ENCODE measurements around the gene PGAM5.

PGAM5 gene

GRCh38 chr12:132713123-132713522, 2.5 kb downstream of the PGAM5 start:
- WGBS, result 93% methylated on average over 2 of the region's 2 CpGs
- no peak overlapping the region for H3K27ac ChIP-seq (ENCODE audit: low read depth, low read length)
- H3K27me3 ChIP-seq (ENCODE audit: insufficient read depth, low read length), result no peaks in the 10 kb centered on the region
- H3K9me3 ChIP-seq (ENCODE audit: insufficient read depth, low read depth, low read length), result no peaks in the 10 kb centered on the region
- no peak overlapping the region for H3K4me3 ChIP-seq (ENCODE audit: low read length)
- H3K36me3 ChIP-seq (ENCODE audit: insufficient read depth, low read length), result peaks cover 34% of the 10 kb centered on the region
- H3K9ac ChIP-seq (ENCODE audit: low read depth, low read length), result no peak overlapping the region
- H3K4me1 ChIP-seq (ENCODE audit: insufficient read depth, low read length), result peaks cover 5% of the 10 kb centered on the region; the same call in 1 of the 2 replicates

- Histone ChIP-seq H3K27me3 (ENCODE audit: insufficient read depth, low read length) (no peaks in the 10 kb centered on the region), H3K4me1 (ENCODE audit: insufficient read depth, low read length) (peaks cover 3% of the 10 kb centered on the region; the same call in 1 of the 2 replicates), H3K36me3 (ENCODE audit: insufficient read depth, low read length) (peaks cover 56% of the 10 kb centered on the region), H3K27ac (ENCODE audit: low read depth, low read length) (no peak overlapping the region), H3K4me3 (ENCODE audit: low read length) (no peak overlapping the region), H3K9ac (ENCODE audit: low read depth, low read length) (no peak overlapping the region), H3K9me3 (ENCODE audit: insufficient read depth, low read depth, low read length) (no peaks in the 10 kb centered on the region)
- WGBS, result 90% methylated on average over 9 of the region's 9 CpGs
These were observed 5.2 kb downstream of the PGAM5 start for GRCh38 chr12:132715874-132716273.

- Histone ChIP-seq H3K4me1 (ENCODE audit: insufficient read depth, low read length) (peaks cover 3% of the 10 kb centered on the region; the same call in 1 of the 2 replicates), H3K27me3 (ENCODE audit: insufficient read depth, low read length) (no peaks in the 10 kb centered on the region), H3K9me3 (ENCODE audit: insufficient read depth, low read depth, low read length) (no peaks in the 10 kb centered on the region), H3K4me3 (ENCODE audit: low read length) (no peak overlapping the region), H3K36me3 (ENCODE audit: insufficient read depth, low read length) (peaks cover 61% of the 10 kb centered on the region), H3K9ac (ENCODE audit: low read depth, low read length) (no peak overlapping the region), H3K27ac (ENCODE audit: low read depth, low read length) (no peak overlapping the region)
- WGBS, result 87% methylated on average over 10 of the region's 11 CpGs
These were observed 5.7 kb downstream of the PGAM5 start for GRCh38 chr12:132716356-132716755.

- H3K9ac ChIP-seq (ENCODE audit: low read depth, low read length), result no peak overlapping the region
- peaks cover 67% of the 10 kb centered on the region for H3K36me3 ChIP-seq (ENCODE audit: insufficient read depth, low read length)
- H3K9me3 ChIP-seq (ENCODE audit: insufficient read depth, low read depth, low read length), result no peaks in the 10 kb centered on the region
- no peaks in the 10 kb centered on the region for H3K4me1 ChIP-seq (ENCODE audit: insufficient read depth, low read length)
- WGBS, result 87% methylated on average over 17 of the region's 17 CpGs
- no peak overlapping the region for H3K4me3 ChIP-seq (ENCODE audit: low read length)
- no peak overlapping the region for H3K27ac ChIP-seq (ENCODE audit: low read depth, low read length)
- H3K27me3 ChIP-seq (ENCODE audit: insufficient read depth, low read length), result no peaks in the 10 kb centered on the region
These were observed 6.4 kb downstream of the PGAM5 start for GRCh38 chr12:132717011-132717410.

GRCh38 chr12:132717531-132718387, 7.1 kb downstream of the PGAM5 start:
- Histone ChIP-seq H3K4me3 (ENCODE audit: low read length) (no peak overlapping the region), H3K27me3 (ENCODE audit: insufficient read depth, low read length) (no peaks in the 10 kb centered on the region), H3K36me3 (ENCODE audit: insufficient read depth, low read length) (peaks cover 72% of the 10 kb centered on the region), H3K4me1 (ENCODE audit: insufficient read depth, low read length) (no peaks in the 10 kb centered on the region), H3K27ac (ENCODE audit: low read depth, low read length) (no peak overlapping the region), H3K9ac (ENCODE audit: low read depth, low read length) (no peak overlapping the region), H3K9me3 (ENCODE audit: insufficient read depth, low read depth, low read length) (no peaks in the 10 kb centered on the region)
- WGBS, result 96% methylated on average over 60 of the region's 61 CpGs

- no peak overlapping the region for H3K27ac ChIP-seq (ENCODE audit: low read depth, low read length)
- no peak overlapping the region for H3K4me3 ChIP-seq (ENCODE audit: low read length)
- H3K36me3 ChIP-seq (ENCODE audit: insufficient read depth, low read length), result peaks cover 80% of the 10 kb centered on the region
- WGBS, result 95% methylated on average over 21 of the region's 21 CpGs
- no peaks in the 10 kb centered on the region for H3K4me1 ChIP-seq (ENCODE audit: insufficient read depth, low read length)
- no peaks in the 10 kb centered on the region for H3K27me3 ChIP-seq (ENCODE audit: insufficient read depth, low read length)
- no peaks in the 10 kb centered on the region for H3K9me3 ChIP-seq (ENCODE audit: insufficient read depth, low read depth, low read length)
- no peak overlapping the region for H3K9ac ChIP-seq (ENCODE audit: low read depth, low read length)
These were observed 8.0 kb downstream of the PGAM5 start for GRCh38 chr12:132718644-132719043.

- 92% methylated on average over 31 of the region's 31 CpGs for WGBS
- Histone ChIP-seq H3K27ac (ENCODE audit: low read depth, low read length) (no peak overlapping the region), H3K4me3 (ENCODE audit: low read length) (no peak overlapping the region), H3K36me3 (ENCODE audit: insufficient read depth, low read length) (peaks cover 81% of the 10 kb centered on the region), H3K9ac (ENCODE audit: low read depth, low read length) (no peak overlapping the region), H3K27me3 (ENCODE audit: insufficient read depth, low read length) (no peaks in the 10 kb centered on the region), H3K9me3 (ENCODE audit: insufficient read depth, low read depth, low read length) (no peaks in the 10 kb centered on the region), H3K4me1 (ENCODE audit: insufficient read depth, low read length) (no peaks in the 10 kb centered on the region)
These were observed 8.7 kb downstream of the PGAM5 start for GRCh38 chr12:132719141-132719953.

GRCh38 chr12:132719954-132720324, 9.3 kb downstream of the PGAM5 start:
- no peaks in the 10 kb centered on the region for H3K27me3 ChIP-seq (ENCODE audit: insufficient read depth, low read length)
- no peaks in the 10 kb centered on the region for H3K9me3 ChIP-seq (ENCODE audit: insufficient read depth, low read depth, low read length)
- H3K4me3 ChIP-seq (ENCODE audit: low read length), result no peak overlapping the region
- H3K9ac ChIP-seq (ENCODE audit: low read depth, low read length), result no peak overlapping the region
- H3K36me3 ChIP-seq (ENCODE audit: insufficient read depth, low read length), result peaks cover 81% of the 10 kb centered on the region
- no peaks in the 10 kb centered on the region for H3K4me1 ChIP-seq (ENCODE audit: insufficient read depth, low read length)
- H3K27ac ChIP-seq (ENCODE audit: low read depth, low read length), result no peak overlapping the region
- WGBS, result 94% methylated on average over 12 of the region's 12 CpGs

- no peaks in the 10 kb centered on the region for H3K4me1 ChIP-seq (ENCODE audit: insufficient read depth, low read length)
- WGBS, result 97% methylated on average over 25 of the region's 25 CpGs
- H3K4me3 ChIP-seq (ENCODE audit: low read length), result no peak overlapping the region
- peaks cover 85% of the 10 kb centered on the region for H3K36me3 ChIP-seq (ENCODE audit: insufficient read depth, low read length)
- no peaks in the 10 kb centered on the region for H3K9me3 ChIP-seq (ENCODE audit: insufficient read depth, low read depth, low read length)
- H3K27ac ChIP-seq (ENCODE audit: low read depth, low read length), result no peak overlapping the region
- no peak overlapping the region for H3K9ac ChIP-seq (ENCODE audit: low read depth, low read length)
- no peaks in the 10 kb centered on the region for H3K27me3 ChIP-seq (ENCODE audit: insufficient read depth, low read length)
These were observed 10.1 kb downstream of the PGAM5 start for GRCh38 chr12:132720606-132721345.

- Histone ChIP-seq H3K27me3 (ENCODE audit: insufficient read depth, low read length) (no peaks in the 10 kb centered on the region), H3K9me3 (ENCODE audit: insufficient read depth, low read depth, low read length) (no peaks in the 10 kb centered on the region), H3K27ac (ENCODE audit: low read depth, low read length) (no peak overlapping the region), H3K9ac (ENCODE audit: low read depth, low read length) (no peak overlapping the region), H3K4me1 (ENCODE audit: insufficient read depth, low read length) (no peaks in the 10 kb centered on the region), H3K4me3 (ENCODE audit: low read length) (no peak overlapping the region), H3K36me3 (ENCODE audit: insufficient read depth, low read length) (peaks cover 90% of the 10 kb centered on the region)
- 95% methylated on average over 30 of the region's 30 CpGs for WGBS
These were observed 12.5 kb downstream of the PGAM5 start for GRCh38 chr12:132723015-132723763.
